Right lobe of liver (tissue), 6 donors: Measurements from ENCODE around the gene FAM162B. TPM values are rescaled to one million over a fixed set of nuclear protein-coding genes. Genes with fewer than 3 reads are reported as not detected.
"Not testable (repeated sequence)": the region's sequence is repeated elsewhere in the genome, so short reads cannot be mapped to it uniquely, and the experiment has no call there.

Experiments
- ATAC-seq, 4 donors: fragments of 200-7000 bp; cut with Tn5 transposase; one replicate each; pipeline ENCODE4 v1.9.1; 2020; ENCODE audit warnings: mild to moderate bottlenecking in 4 of 4, moderate library complexity in 4 of 4
- DNase-seq, 3 donors: peaks; one replicate each; pipeline ENCODE4 v3.0.0-alpha.2; 2020
- H3K27ac ChIP-seq, 3 donors: fragments of 200-600 bp; one replicate each; pipeline ENCODE4 v1.8.0; 2022
- H3K27me3 ChIP-seq, 2 donors: fragments of 200-600 bp; one replicate each; pipeline ENCODE4 v1.8.0; 2022
- H3K36me3 ChIP-seq, 4 donors: fragments of 200-600 bp; sonication (generic) in 1 of 4; one replicate each; pipeline versions ENCODE4 v1.5.1 to v1.8.0; 2017 to 2022; ENCODE audit warnings: control low read depth in 1 of 4
- H3K4me1 ChIP-seq, 4 donors: fragments of 200-600 bp; sonication (generic) in 1 of 4; one replicate each; pipeline versions ENCODE4 v1.5.1 to v1.8.0; 2017 to 2022; ENCODE audit warnings: control low read depth in 1 of 4
- H3K4me3 ChIP-seq, 3 donors: fragments of 200-600 bp; one replicate each; pipeline ENCODE4 v1.8.0; 2022
- H3K9me3 ChIP-seq, 4 donors: fragments of 200-600 bp; sonication (generic) in 1 of 4; one replicate each; pipeline versions ENCODE4 v1.5.1 to v1.8.0; 2017 to 2022; ENCODE audit warnings: control low read depth in 1 of 4
- CTCF ChIP-seq, 4 donors: fragments of 200-600 bp in 3 of 4; fragments of 450-650 bp in 1 of 4; IDR thresholded peaks; one replicate each; pipeline versions ENCODE4 v1.5.1 to v1.8.0; 2016 to 2022; ENCODE audit warnings: antibody characterized with exemption in 4 of 4, mild to moderate bottlenecking in 2 of 4
- POLR2A ChIP-seq: fragments of 450-650 bp; IDR thresholded peaks from one replicate; pipeline ENCODE4 v1.6.1; 2017; ENCODE audit warnings: antibody characterized with exemption, mild to moderate bottlenecking
- WGBS: methylation state at CpG from one replicate; pipeline ENCODE4 v1.1.6; 2018; ENCODE audit warnings: low coverage, low lambda C conversion rate; ENCODE audit not compliant: insufficient coverage; ENCODE audit errors: missing lambda C conversion rate; 5-methylcytosine and 5-hydroxymethylcytosine counted together
- intact Hi-C, 2 donors: fragments of 100-400 bp; cut with DNase I; formaldehyde crosslinking; loops; one replicate each; pipeline versions ENCODE4 v1.11.2 to v1.14.1; 2022
- total RNA-seq, 6 experiments: library from RNA; depleted of rRNA in 2 of 6; stranded (reverse); fragments of >200 nt in 2 of 6; fragmentation: NEBNext Ultra II Directional in 3 of 6; extraction: Animal tissue kit (Norgen Biotek cat#: 25700) in 3 of 6; gene quantifications; one replicate each; pipeline versions ENCODE4 v1.1.0 to v1.2.4, GENCODE V29; 2016 to 2023
- donor health status: DM: no; HTN: yes; CAD: no.
- donor health status: DM: no; HTN: no; CAD: no.
- donor health status: DM: no; HTN: no; CAD: no.
- donor health status: DM: no; HTN: yes; CAD: no.
- donor health status: DM: no; HTN: yes; CAD: no.

FAM162B gene
- total RNA-seq, 6 experiments from 2014 or later, result 0.33 to 0.81 (median 0.42) TPM; not detected in 2

- no peak for ATAC-seq
- Histone ChIP-seq H3K9me3 (no peaks in the 10 kb centered on the region), H3K4me3 (no peak overlapping the region), H3K36me3 (peaks cover 0 to 9% (median 0%) of the 10 kb centered on the region in 4 donors), H3K27ac (no peak overlapping the region), H3K27me3 (no peaks in the 10 kb centered on the region), H3K4me1 (no peaks in the 10 kb centered on the region)
- no peak for DNase-seq
- no peak for TF ChIP-seq CTCF (IDR thresholded peaks at IDR 0.05)
- TF ChIP-seq POLR2A, result no peak
- intact Hi-C loops, result no loop called here
These were observed 35.0 kb downstream of the FAM162B start for GRCh38 chr6:116730513-116730912.

GRCh38 chr6:116726947-116727346 is 38.6 kb downstream of the FAM162B start:
- TF ChIP-seq CTCF (IDR thresholded peaks at IDR 0.05) (no peak), POLR2A (no peak)
- DNase-seq (no peak), ATAC-seq (no peak)
- intact Hi-C loops, result no loop called here
- Histone ChIP-seq H3K27me3 (no peaks in the 10 kb centered on the region), H3K9me3 (no peaks in the 10 kb centered on the region), H3K4me1 (no peaks in the 10 kb centered on the region), H3K4me3 (no peak overlapping the region), H3K27ac (no peak overlapping the region), H3K36me3 (peaks cover 0 to 18% (median 0%) of the 10 kb centered on the region in 4 donors)

GRCh38 chr6:116714761-116715160 is 50.8 kb downstream of the FAM162B start:
- intact Hi-C loops, result no loop called here
- Histone ChIP-seq H3K27ac (no peak overlapping the region), H3K4me3 (no peak overlapping the region), H3K9me3 (no peaks in the 10 kb centered on the region), H3K36me3 (peaks cover 0 to 11% (median 3%) of the 10 kb centered on the region in 4 donors), H3K27me3 (no peaks in the 10 kb centered on the region), H3K4me1 (no peaks in the 10 kb centered on the region)
- DNase-seq (no peak), ATAC-seq (no peak)
- TF ChIP-seq CTCF (IDR thresholded peaks at IDR 0.05) (no peak), POLR2A (no peak)
- WGBS, result 90% methylated on average over 2 of the region's 2 CpGs

GRCh38 chr6:116714296-116714695 is 51.2 kb downstream of the FAM162B start:
- WGBS, result 100% methylated on average over 1 of the region's 1 CpG
- intact Hi-C loops, result no loop called here
- no peak for ATAC-seq
- Histone ChIP-seq H3K36me3 (peaks cover 0 to 11% (median 3%) of the 10 kb centered on the region in 4 donors), H3K4me1 (no peaks in the 10 kb centered on the region), H3K9me3 (no peaks in the 10 kb centered on the region), H3K27me3 (no peaks in the 10 kb centered on the region), H3K4me3 (no peak overlapping the region), H3K27ac (no peak overlapping the region)
- no peak for DNase-seq
- TF ChIP-seq CTCF (IDR thresholded peaks at IDR 0.05) (no peak), POLR2A (no peak)

- no peak for DNase-seq
- TF ChIP-seq CTCF (IDR thresholded peaks at IDR 0.05), result no peak
- TF ChIP-seq POLR2A, result no peak
- no peak for ATAC-seq
- WGBS, result 56% methylated on average over 1 of the region's 1 CpG
- H3K4me3 ChIP-seq, result no peak overlapping the region
- intact Hi-C loops, result no loop called here
- no peaks in the 10 kb centered on the region for H3K4me1 ChIP-seq
- H3K27ac ChIP-seq, result no peak overlapping the region
- H3K36me3 ChIP-seq, result peaks cover 0 to 14% (median 2%) of the 10 kb centered on the region in 4 donors
- no peaks in the 10 kb centered on the region for H3K27me3 ChIP-seq
- H3K9me3 ChIP-seq, result no peaks in the 10 kb centered on the region
These were observed 59.6 kb downstream of the FAM162B start for GRCh38 chr6:116705917-116706316.

GRCh38 chr6:116703888-116704287 is 61.6 kb downstream of the FAM162B start:
- H3K9me3 ChIP-seq, H3K27me3 ChIP-seq, H3K4me3 ChIP-seq, DNase-seq, H3K4me1 ChIP-seq, ATAC-seq, intact Hi-C loops, H3K27ac ChIP-seq: not testable (repeated sequence)
- peaks cover 0 to 14% (median 2%) of the 10 kb centered on the region in 4 donors for H3K36me3 ChIP-seq
- 86% methylated on average over 1 of the region's 1 CpG for WGBS
